GM10266 (cell line): ENCODE data around the gene RBMS3.

Experiments
- DNase-seq: peaks from one replicate; pipeline ENCODE4 v3.0.0; 2012; ENCODE audit errors: extremely low spot score
- TF ChIP-seq, protein P1 (sequence below): IDR thresholded peaks from 2 replicates; pipeline ENCODE4 v1.5.1; 2012; ENCODE audit warnings: mild to moderate bottlenecking, low read depth; ENCODE audit not compliant: control insufficient read depth, insufficient read depth; ENCODE audit errors: missing control alignments

Gene RBMS3

DNA sequence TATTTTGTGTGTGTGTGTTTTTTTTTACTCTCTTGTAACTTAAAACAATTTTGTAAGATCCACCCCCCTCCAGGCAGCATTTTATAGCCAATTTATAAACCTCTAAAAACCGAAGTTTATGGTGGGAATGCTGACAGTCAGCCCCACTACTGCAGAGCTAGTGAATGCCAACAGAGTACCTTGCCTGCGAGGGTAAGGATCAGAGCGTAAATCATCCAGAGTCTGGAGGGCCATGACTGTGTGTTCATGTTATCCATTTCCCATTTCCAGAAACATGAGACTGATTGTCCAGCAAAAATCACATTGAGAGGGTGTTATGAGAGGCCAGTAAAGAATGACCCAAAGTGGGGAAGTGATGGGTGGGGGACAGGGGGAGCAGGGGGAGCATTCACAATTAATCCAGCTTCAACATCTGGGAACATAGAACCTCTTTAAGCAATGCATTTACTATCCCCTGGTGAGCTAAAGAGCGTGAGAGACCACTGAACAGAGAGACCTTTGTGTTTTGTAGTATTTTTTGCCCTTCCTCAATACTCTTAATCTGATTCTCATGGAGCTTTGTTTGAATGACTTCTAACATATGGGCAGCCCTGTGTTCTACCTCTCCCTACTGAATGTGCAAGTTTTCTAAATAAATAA, 464.5 kb downstream of the RBMS3 start:
- TF ChIP-seq, protein P1, sequence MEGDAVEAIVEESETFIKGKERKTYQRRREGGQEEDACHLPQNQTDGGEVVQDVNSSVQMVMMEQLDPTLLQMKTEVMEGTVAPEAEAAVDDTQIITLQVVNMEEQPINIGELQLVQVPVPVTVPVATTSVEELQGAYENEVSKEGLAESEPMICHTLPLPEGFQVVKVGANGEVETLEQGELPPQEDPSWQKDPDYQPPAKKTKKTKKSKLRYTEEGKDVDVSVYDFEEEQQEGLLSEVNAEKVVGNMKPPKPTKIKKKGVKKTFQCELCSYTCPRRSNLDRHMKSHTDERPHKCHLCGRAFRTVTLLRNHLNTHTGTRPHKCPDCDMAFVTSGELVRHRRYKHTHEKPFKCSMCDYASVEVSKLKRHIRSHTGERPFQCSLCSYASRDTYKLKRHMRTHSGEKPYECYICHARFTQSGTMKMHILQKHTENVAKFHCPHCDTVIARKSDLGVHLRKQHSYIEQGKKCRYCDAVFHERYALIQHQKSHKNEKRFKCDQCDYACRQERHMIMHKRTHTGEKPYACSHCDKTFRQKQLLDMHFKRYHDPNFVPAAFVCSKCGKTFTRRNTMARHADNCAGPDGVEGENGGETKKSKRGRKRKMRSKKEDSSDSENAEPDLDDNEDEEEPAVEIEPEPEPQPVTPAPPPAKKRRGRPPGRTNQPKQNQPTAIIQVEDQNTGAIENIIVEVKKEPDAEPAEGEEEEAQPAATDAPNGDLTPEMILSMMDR = no peak
- DNase-seq = no peak

DNA sequence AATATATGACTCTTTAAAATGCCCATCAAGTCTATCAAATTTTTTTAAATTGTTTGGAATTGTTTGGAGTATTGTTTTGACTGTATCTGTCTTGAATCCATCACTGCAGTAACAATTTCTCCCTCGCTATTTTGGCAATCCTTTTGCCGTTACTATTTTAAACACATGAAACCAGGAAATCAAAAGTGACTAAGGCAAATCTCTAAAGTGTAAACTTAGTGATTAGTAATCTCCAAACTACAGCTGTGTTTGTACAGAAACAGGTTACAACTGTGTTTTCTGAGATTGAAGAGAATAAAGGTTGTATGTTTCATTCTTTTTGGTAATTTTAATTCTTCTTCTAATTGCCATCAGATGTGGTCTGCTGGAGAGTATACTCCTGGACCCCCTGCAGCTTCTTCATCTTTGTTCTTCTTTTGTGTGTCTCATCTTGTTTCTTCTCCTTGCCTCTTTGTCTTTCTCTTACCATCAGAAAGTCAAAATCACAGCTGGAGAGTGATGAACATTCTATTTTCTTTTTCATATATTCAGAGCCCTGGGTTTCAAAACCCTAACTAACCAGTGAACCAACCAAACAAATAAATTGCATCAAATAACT, 465.4 kb downstream of the RBMS3 start:
- DNase-seq = no peak
- TF ChIP-seq, protein P1 = no peak

- DNase-seq = no peak
- TF ChIP-seq, protein P1 = no peak
Observed at GRCh38 chr3:29747991-29748390, 467.1 kb downstream of the RBMS3 start.

DNA sequence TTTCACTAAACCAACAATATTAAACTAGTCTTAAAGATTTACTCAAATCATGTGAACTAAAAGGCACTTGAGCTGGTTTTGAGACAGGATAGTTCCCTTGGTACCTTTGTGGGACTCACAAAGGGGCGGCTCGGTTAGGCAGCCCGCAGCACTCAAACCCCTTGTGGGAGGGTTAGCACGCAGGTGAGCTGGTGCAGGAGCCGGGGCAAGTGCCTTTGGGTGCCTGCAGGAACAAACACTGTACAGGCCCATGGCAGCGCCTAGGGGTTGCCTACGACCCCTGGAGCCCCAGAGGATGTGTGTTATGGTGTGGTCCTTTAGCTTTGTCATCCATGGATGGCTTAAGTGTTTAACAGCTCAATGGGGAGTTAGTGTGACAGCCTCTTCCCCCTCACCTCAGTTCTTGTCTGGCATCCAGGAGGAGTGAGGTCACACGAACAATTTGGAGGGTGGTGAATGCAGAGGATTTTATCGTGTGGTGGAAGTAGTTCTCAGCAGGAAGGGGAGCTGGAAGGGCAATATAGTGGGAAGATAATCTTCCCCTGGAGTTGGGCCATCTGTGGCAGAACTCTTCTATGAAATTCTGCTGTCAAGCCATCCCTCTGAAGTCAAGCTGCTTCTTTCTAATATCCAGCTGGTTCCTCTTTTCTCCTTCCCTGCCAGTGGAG, 470.9 kb downstream of the RBMS3 start:
- no peak for DNase-seq
- TF ChIP-seq, protein P1 = no peak

GRCh38 chr3:29754346-29754745, 473.5 kb downstream of the RBMS3 start:
- TF ChIP-seq, protein P1 = no peak
- DNase-seq = no peak

- no peak for DNase-seq
Observed at GRCh38 chr3:29755416-29755815, 474.5 kb downstream of the RBMS3 start.

More at GRCh38 chr3:29755416-29755815, 474.5 kb downstream of the RBMS3 start:
- TF ChIP-seq, protein P1 = no peak
